ENCODE results near the gene PFKFB3. TPM values are rescaled to one million over a fixed set of nuclear protein-coding genes. Genes with fewer than 3 reads are reported as not detected.
A peak's percentile ranks its signal among the peaks of the same experiment; 100 is the strongest.

PFKFB3 gene
- polyA plus RNA-seq, 3 donors, result 12.2 to 101 (median 15.8) TPM

DNA sequence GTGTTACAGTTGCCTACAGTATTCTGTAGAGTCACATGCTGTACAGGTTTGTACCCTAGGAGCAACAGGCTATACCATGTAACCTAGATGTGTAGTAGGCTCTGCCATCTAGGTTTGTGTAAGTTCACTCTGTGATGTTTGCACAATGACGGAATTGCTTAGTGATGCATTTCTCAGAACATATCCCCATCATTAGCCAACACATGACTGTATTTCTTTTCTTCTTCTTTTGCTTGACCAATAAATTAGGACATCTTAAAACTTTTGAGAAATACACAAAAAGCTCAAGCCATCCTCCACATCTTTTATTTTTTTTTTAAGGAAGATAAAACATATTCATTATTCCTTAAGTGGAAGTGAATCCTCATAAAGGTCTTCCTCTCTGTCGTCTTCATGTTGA is 5.4 kb upstream of the PFKFB3 start:
- Histone ChIP-seq H3K4me2 (replicated peaks; ENCODE audit: extremely low read depth, low read length, poor library complexity, severe bottlenecking) (peak overlapping the region; percentile 33), H3K4me1 (ENCODE audit: control insufficient read depth in 1 of 2, insufficient read depth in 2 of 2, low read length in 2 of 2) (peaks cover 72 to 85% of the 10 kb centered on the region in 2 donors), H3K9ac (ENCODE audit: insufficient read depth, low read length, poor library complexity, severe bottlenecking) (no peak overlapping the region), H4K20me1 (ENCODE audit: insufficient read depth, low read length) (no peaks in the 10 kb centered on the region), H3K27ac (ENCODE audit: low read depth in 1 of 2, low read length in 2 of 2) (peak overlapping the region; percentile 63 to 86), H2AFZ (ENCODE audit: insufficient read depth, low read depth, low read length, poor library complexity, severe bottlenecking) (no peak overlapping the region), H3K4me3 (replicated peaks in 1 of 3; ENCODE audit: low read depth in 2 of 3, low read length in 3 of 3) (no peak overlapping the region), H3K9me3 (replicated peaks in 1 of 2; ENCODE audit: control insufficient read depth in 1 of 2, insufficient read depth in 1 of 2, low read length in 2 of 2) (no peaks in the 10 kb centered on the region), H3K27me3 (ENCODE audit: control insufficient read depth in 2 of 2, insufficient read depth in 2 of 2, low read length in 2 of 2) (no peaks in the 10 kb centered on the region), H3K79me2 (ENCODE audit: insufficient read depth, low read length) (peaks cover 37% of the 10 kb centered on the region), H3K36me3 (replicated peaks in 1 of 2; ENCODE audit: control insufficient read depth in 1 of 2, insufficient read depth in 2 of 2, low read length in 2 of 2) (no peaks in the 10 kb centered on the region)
- Mint-ChIP-seq H3K4me1 (peaks cover 85% of the 10 kb centered on the region), H3K9me3 (no peaks in the 10 kb centered on the region), H3K36me3 (peaks cover 6 to 12% of the 10 kb centered on the region in 2 donors), H3K27ac (peak overlapping the region; percentile 88 to 97 (median 93)), H3K4me3 (no peak overlapping the region), H3K27me3 (ENCODE audit: low read depth in 3 of 3) (peaks cover 3 to 17% (median 9%) of the 10 kb centered on the region in 3 donors)
- peak; percentile 79 to 93 (median 91) for DNase-seq
- intact Hi-C loops (cut with micrococcal nuclease), result no loop called here
- WGBS (ENCODE audit: insufficient coverage), result no CpG with 5 or more reads among the region's 2 CpGs
- TF ChIP-seq, protein P1, sequence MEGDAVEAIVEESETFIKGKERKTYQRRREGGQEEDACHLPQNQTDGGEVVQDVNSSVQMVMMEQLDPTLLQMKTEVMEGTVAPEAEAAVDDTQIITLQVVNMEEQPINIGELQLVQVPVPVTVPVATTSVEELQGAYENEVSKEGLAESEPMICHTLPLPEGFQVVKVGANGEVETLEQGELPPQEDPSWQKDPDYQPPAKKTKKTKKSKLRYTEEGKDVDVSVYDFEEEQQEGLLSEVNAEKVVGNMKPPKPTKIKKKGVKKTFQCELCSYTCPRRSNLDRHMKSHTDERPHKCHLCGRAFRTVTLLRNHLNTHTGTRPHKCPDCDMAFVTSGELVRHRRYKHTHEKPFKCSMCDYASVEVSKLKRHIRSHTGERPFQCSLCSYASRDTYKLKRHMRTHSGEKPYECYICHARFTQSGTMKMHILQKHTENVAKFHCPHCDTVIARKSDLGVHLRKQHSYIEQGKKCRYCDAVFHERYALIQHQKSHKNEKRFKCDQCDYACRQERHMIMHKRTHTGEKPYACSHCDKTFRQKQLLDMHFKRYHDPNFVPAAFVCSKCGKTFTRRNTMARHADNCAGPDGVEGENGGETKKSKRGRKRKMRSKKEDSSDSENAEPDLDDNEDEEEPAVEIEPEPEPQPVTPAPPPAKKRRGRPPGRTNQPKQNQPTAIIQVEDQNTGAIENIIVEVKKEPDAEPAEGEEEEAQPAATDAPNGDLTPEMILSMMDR (IDR thresholded peaks at IDR 0.05), result no peak

DNA sequence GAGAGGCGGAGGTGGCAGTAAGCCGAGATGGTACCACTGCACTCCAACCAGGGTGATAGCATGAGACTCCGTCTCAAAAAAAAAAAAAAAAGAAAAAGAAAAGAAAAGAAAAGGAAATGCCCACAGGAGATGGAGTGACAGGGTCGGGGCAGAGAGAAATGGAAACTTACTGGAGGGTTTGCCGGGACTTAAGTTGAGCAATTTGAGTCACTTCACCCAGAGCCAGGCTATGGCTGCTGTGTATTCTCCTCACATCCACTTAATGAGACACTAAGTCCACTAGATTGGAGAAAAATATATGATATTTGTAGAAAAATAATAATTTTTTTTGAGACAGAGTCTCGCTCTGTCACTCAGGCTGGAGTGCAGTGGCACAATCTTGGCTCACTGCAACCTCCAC is 4.6 kb upstream of the PFKFB3 start:
- Histone ChIP-seq H3K27ac (ENCODE audit: low read depth in 1 of 2, low read length in 2 of 2) (peak overlapping the region; percentile 63 to 86), H4K20me1 (ENCODE audit: insufficient read depth, low read length) (peaks cover 4% of the 10 kb centered on the region), H3K4me1 (ENCODE audit: control insufficient read depth in 1 of 2, insufficient read depth in 2 of 2, low read length in 2 of 2) (peaks cover 66 to 83% of the 10 kb centered on the region in 2 donors), H3K4me2 (replicated peaks; ENCODE audit: extremely low read depth, low read length, poor library complexity, severe bottlenecking) (no peak overlapping the region), H3K36me3 (replicated peaks in 1 of 2; ENCODE audit: control insufficient read depth in 1 of 2, insufficient read depth in 2 of 2, low read length in 2 of 2) (no peaks in the 10 kb centered on the region), H3K79me2 (ENCODE audit: insufficient read depth, low read length) (peaks cover 38% of the 10 kb centered on the region), H3K27me3 (ENCODE audit: control insufficient read depth in 2 of 2, insufficient read depth in 2 of 2, low read length in 2 of 2) (no peaks in the 10 kb centered on the region), H3K9ac (ENCODE audit: insufficient read depth, low read length, poor library complexity, severe bottlenecking) (no peak overlapping the region), H2AFZ (ENCODE audit: insufficient read depth, low read depth, low read length, poor library complexity, severe bottlenecking) (no peak overlapping the region), H3K9me3 (replicated peaks in 1 of 2; ENCODE audit: control insufficient read depth in 1 of 2, insufficient read depth in 1 of 2, low read length in 2 of 2) (no peaks in the 10 kb centered on the region), H3K4me3 (replicated peaks in 1 of 3; ENCODE audit: low read depth in 2 of 3, low read length in 3 of 3) (no peak overlapping the region)
- Mint-ChIP-seq H3K27ac (peak overlapping the region; percentile 88 to 96 (median 93)), H3K4me3 (peak overlapping the region in 1 of 2 donors; percentile 7), H3K36me3 (peaks cover 6 to 12% of the 10 kb centered on the region in 2 donors), H3K9me3 (no peaks in the 10 kb centered on the region), H3K27me3 (ENCODE audit: low read depth in 3 of 3) (peaks cover 3 to 17% (median 10%) of the 10 kb centered on the region in 3 donors), H3K4me1 (peaks cover 78% of the 10 kb centered on the region)
- peak in 1 of 3 donors; percentile 61 for DNase-seq
- WGBS (ENCODE audit: insufficient coverage), result 90% methylated on average over 2 of the region's 6 CpGs
- intact Hi-C loops (cut with micrococcal nuclease), result no loop called here
- TF ChIP-seq, protein P1 (IDR thresholded peaks at IDR 0.05), result no peak
